Stimulated activated CD4-positive, alpha-beta T cell treated with anti-CD3 and anti-CD28 coated beads, Interleukin-4, amount 100 ng/mL, for 48 hours (primary cell): ENCODE data around the gene PTPRN.
"Not testable (repeated sequence)": the region's sequence is repeated elsewhere in the genome, so short reads cannot be mapped to it uniquely, and the experiment has no call there.

Source experiments
- DNase-seq, 2 donors: peaks; one replicate each; pipeline ENCODE4 v3.0.0-alpha.2; 2020; ENCODE audit warnings: low read depth in 2 of 2

The PTPRN gene

DNA sequence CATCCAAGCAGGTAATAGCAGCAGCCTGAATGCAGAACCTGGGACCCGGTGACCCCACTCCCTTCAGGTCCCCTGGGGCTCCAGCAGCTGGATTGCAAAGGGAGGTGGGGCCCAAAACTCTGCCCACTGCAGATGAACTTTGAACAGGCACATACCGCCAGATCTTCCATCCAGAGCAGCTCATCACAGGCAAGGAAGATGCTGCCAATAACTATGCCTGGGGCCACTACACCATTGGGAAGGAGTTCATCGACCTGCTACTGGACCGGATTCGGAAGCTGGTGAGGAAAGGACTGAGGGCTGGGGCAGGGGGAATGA is 39.2 kb downstream of the PTPRN start:
- no peak for DNase-seq

GRCh38 chr2:219269362-219270054 is 39.7 kb downstream of the PTPRN start:
- no peak for DNase-seq

- no peak for DNase-seq
These were observed 40.9 kb downstream of the PTPRN start for GRCh38 chr2:219268294-219268693.

GRCh38 chr2:219266886-219267285 is 42.3 kb downstream of the PTPRN start:
- DNase-seq: no peak

- DNase-seq: no peak
These were observed 43.0 kb downstream of the PTPRN start for GRCh38 chr2:219266232-219266631.

- DNase-seq: no peak
These were observed 48.0 kb downstream of the PTPRN start for GRCh38 chr2:219261024-219261855.

DNA sequence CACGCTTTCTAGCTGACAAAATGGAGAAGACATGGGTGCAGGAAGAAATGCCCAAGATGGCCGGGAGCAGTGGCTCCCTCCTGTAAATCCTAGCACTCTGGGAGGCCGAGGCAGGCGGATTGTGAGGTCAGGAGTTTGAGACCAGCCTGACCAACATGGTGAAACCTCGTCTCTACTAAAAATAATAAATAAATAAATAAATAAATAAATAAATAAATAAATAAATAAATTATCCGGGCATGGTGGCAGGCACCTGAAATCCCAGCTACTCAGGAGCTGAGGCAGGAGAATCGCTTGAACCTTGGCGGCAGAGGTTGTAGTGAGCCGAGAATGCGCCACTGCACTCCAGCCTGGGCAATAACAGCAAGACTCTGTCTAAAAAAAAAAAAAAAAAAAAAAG is 50.3 kb downstream of the PTPRN start:
- not testable (repeated sequence) for DNase-seq

- DNase-seq: no peak
These were observed 54.5 kb downstream of the PTPRN start for GRCh38 chr2:219254590-219255201.

DNA sequence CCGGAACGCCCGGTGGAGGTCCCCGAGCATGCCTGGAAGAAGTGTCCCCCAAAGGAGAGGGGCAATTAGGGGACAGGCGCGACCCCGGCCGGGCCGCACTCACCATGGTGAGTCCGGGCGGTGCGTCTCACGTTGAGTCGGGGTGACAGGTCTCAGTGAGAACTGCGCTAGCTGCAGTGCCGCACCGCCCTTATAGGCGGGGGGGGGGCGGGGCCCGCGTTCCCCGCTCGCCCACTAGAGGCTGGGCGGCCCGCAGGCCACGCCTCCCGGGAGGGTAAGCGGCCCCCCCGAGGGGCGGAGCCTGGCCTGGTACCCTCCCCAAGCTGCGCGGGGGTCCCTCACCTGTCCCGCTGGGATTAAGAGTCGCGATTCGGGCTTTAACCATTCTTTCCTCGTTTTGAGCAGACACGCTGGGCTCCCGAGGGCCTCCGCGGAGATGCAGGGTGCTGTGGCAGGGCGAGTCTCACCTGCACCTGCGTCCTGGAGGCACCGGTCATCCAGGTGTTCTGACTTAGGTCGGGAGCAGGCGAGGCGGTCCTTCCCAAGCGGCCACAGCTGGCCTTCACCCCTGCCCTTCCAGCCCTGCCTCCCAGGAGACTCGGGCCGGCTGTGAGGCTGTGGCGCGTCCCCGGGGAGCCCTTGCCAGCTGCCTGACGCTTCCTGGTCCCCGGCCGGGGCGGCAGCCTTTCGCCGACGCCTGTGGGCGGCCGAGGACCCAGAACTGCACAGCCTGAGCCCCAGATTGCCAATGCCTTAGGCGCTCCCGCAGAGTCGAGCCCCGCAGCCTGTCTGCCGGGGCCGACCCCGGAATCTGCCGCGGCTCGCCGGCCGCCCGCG is 55.2 kb downstream of the PTPRN start, which contains the start of gene TUBA4A:
Gene TUBA4A, minus strand, starts transcription at position 166 of the 837 bp plus-strand sequence. Its CDS starts 60 bp downstream, at position 106.
- DNase-seq: peak; percentile 84 to 86

- peak; percentile 29 to 35 for DNase-seq
These were observed 56.1 kb downstream of the PTPRN start, which contains the start of gene TUBA4B for GRCh38 chr2:219252900-219253752. TSS of gene TUBA4B (plus strand) at chr2:219253243. CDS start at chr2:219253408, 165 bp downstream.

- no peak for DNase-seq
These were observed 56.7 kb downstream of the PTPRN start for GRCh38 chr2:219252570-219252899.

DNA sequence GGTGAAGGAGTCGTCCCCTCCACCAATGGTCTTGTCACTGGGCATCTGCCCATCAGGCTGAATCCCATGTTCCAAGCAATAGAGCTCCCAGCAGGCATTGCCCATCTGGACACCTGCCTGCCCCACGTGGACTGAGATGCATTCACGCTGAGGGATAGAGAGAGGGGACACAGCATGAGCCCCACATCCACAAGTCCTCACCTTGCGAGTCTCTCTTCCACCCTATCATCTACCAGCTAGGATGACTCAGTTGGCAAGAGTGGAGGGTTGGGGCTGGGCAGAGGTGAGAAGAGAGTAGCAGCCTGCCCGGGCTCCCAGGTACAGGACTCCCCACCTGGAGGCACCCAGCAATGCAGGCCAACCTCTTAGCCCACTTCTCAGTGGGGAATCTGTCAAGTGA is 57.1 kb downstream of the PTPRN start:
- no peak for DNase-seq

GRCh38 chr2:219251656-219252055 is 57.5 kb downstream of the PTPRN start:
- DNase-seq: no peak

DNA sequence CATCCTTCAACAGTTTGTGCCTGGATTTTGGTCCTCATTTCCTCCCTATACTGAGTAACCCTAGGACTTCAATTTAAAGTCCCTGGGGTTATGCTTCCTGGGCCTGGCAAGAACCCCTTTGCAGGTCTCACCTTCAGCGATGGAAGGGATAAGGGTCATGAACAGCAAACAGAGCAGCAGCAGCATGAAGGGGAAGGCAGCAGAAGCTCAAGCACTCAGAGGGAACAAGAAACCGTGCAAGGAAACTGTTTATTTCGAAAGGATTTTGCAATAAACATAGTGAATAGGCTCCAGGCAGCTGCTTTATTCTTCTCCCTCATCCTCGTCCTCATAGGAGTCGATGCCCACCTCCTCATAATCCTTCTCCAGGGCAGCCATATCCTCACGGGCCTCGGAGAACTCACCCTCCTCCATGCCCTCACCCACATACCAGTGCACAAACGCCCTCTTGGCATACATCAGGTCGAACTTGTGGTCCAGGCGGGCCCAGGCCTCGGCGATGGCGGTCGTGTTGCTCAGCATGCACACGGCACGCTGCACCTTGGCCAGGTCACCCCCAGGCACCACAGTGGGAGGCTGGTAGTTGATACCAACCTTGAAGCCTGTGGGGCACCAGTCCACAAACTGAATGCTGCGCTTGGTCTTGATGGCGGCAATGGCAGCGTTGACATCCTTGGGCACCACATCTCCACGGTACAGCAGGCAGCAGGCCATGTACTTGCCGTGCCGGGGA is 59.0 kb downstream of the PTPRN start:
- no peak for DNase-seq

DNA sequence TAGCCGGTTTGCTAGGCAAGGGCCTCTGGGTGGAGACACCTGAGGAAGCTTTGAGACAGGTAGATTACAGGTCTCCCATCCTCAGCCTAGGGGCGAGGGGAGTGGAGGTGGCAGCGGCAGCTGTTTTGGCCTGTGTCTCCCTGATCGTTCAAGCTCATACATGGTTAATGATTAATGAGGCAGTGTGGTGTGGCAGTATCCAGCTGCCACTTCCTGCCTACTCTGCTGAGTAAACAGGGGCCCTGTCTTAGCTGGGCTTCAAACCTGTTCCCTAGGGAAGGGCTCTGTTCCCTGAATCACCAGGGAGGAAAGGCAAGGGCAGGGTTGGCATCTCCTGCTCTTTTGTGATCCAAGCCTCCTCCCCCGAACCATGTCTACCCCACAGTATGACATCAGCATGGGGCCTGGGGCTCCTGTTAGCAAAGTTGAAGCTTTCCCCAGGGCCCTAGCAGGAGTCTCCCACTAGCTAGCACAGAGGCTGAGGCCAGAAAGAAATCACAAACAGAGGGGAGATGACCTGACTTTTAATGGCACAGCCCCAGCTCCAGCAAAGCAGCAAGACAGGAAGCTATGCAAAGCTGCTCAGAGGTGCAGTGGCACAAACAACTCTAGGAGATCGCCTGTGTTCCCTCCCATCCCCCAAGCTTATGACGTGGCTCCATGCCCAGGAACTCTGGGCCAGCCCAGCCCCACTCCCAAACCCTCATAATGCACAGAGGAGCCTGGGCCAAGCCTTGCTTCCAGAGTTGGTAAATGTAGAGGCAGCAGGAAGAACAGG is 59.8 kb downstream of the PTPRN start:
- no peak for DNase-seq

GRCh38 chr2:219248845-219249202 is 60.4 kb downstream of the PTPRN start:
- no peak for DNase-seq

DNA sequence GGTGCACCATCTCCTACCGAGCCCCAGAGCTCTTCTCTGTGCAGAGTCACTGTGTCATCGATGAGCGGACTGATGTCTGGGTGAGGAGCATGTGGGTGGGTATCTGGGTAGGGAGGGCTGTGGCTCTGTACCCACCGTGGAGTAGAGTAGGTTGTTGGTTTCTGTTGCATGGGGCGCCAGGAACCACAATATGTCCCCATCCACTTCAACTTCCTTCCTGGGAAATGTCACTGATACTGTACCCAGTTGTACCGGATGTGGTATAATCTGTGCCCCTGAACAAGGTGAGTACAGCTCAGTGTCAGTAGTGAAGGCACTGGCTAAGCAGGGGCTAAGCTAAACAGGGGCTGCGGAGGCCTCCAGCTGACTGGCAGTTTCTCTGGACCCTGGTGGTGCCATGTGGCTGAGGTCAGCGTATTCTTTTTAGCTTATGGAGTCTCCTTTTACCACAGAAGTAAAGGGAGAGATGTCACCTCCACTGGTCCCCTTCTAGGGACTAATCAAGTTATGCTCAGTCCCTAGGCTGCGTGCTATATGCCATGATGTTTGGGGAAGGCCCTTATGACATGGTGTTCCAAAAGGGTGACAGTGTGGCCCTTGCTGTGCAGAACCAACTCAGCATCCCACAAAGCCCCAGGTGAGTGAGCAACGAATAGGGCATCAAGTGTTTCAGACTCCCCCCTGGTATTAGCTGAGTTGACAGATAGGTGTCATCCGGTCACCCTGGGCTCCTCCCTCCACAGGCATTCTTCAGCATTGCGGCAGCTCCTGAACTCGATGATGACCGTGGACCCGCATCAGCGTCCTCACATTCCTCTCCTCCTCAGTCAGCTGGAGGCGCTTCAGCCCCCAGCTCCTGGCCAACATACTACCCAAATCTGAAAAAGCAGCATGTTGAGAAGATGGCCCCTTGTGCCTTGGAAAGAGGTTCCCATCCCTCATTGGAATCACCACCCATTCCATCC is 61.2 kb downstream of the PTPRN start:
- peak; percentile 33 to 49 for DNase-seq

GRCh38 chr2:219246559-219246958 is 62.6 kb downstream of the PTPRN start:
- DNase-seq: no peak

DNA sequence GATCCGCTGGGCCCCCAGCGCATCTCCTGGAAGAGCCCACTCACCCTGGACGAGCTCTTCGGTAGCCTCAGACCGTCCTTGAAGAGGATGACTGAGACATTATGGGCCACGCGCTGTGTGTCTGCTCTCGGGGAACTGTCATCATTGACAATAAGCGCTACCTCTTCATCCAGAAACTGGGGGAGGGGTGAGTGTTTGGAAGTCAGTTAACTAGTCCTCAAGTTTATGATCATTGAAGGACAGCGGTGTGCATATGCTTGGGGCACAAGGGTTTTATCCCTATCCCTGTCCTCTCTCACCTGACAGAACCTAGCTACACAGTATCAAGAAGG is 63.3 kb downstream of the PTPRN start:
- no peak for DNase-seq
